Muscle of back (tissue), 11 donors: ENCODE measurements around the gene PCED1B. TPM values are rescaled to one million over a fixed set of nuclear protein-coding genes. Genes with fewer than 3 reads are reported as not detected.

ENCODE experiments used
- DNase-seq, 3 donors: peaks; one replicate each; pipeline versions ENCODE4 v3.0.0 to v3.0.0-alpha.2; 2013
- polyA plus RNA-seq, 10 donors: library from polyadenylated mRNA; unstranded; fragments of 120-200 nt; gene quantifications; one replicate each; pipeline ENCODE4 v1.2.1, GENCODE V29; 2013; ENCODE audit not compliant: insufficient read length in 10 of 10

PCED1B gene
- polyA plus RNA-seq, 10 donors: 0.21 to 3.3 (median 0.86) TPM

GRCh38 chr12:47231456-47231855 is 152.0 kb downstream of the PCED1B start:
- no peak for DNase-seq

DNA sequence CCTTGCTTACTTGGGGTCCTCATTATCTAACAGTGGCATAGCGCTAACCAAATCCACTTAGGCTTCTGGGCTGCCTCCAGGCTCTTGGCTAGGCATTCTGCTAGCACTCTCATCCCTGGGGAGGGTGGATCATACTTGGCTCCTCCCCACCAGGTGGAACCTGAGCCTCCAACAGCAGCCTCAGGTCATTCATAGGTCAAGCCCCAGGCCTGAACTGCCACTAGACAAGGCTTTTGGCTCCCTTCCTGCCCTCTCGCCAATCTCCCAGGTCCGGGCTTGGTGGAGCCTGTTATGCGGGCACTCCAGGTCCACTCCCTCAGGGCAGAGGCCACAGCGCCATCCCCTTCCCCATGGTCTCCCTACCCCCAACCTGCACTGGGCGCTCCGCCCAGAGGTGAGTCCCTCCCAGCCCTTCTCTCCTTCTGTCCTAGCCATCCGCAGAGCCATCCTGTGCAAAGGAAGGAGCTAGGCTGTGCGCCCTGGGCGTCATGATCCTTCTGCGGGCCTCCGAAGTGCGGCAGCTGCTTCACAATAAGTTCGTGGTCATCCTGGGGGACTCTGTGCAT is 155.2 kb downstream of the PCED1B start:
- DNase-seq: no peak

DNA sequence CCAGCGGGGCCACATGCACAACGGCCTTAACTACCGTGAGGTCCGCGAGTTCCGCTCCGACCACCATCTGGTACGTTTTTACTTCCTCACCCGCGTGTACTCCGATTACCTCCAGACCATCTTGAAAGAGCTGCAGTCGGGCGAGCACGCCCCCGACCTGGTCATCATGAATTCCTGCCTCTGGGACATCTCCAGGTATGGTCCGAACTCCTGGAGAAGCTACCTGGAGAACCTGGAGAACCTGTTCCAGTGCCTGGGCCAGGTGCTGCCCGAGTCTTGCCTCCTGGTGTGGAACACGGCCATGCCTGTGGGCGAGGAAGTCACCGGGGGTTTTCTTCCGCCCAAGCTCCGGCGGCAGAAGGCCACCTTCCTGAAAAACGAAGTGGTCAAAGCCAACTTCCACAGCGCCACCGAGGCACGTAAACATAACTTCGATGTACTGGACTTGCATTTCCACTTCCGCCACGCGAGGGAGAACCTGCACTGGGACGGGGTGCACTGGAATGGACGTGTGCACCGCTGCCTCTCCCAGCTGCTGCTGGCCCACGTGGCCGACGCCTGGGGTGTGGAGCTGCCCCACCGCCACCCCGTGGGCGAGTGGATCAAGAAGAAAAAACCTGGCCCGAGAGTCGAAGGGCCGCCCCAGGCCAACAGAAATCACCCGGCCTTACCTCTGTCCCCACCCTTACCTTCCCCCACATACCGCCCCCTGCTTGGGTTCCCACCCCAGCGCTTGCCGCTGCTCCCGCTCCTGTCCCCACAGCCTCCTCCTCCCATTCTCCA is 156.0 kb downstream of the PCED1B start:
- DNase-seq: no peak

- peak in 1 of 3 donors; percentile 53 for DNase-seq
Measured at GRCh38 chr12:47236109-47236714, 156.8 kb downstream of the PCED1B start.

DNA sequence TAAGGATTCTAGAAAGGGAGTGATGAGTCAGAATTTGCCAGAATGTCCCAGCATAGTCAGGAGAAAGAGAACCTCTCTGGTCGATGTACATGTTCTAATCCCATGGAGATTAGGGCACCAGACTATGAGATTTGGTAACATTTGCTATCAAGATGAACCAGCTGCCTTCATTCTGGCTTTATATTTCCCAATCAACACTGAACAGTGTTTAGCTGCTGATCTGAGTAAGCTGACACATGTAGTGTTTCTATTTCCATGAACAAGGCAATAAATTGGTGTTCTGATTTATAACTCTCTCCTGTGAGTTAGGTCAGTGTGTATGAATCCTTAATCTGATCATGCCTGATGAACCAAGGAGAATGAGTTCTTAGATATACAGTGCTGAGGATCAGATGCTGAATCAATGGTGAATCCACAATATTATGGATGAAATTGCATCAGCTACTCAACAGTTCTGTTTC is 158.4 kb downstream of the PCED1B start:
- DNase-seq: no peak

- DNase-seq: no peak
Measured at GRCh38 chr12:47238669-47239114, 159.3 kb downstream of the PCED1B start.

- no peak for DNase-seq
Measured at GRCh38 chr12:47242426-47242825, 163.0 kb downstream of the PCED1B start.

DNA sequence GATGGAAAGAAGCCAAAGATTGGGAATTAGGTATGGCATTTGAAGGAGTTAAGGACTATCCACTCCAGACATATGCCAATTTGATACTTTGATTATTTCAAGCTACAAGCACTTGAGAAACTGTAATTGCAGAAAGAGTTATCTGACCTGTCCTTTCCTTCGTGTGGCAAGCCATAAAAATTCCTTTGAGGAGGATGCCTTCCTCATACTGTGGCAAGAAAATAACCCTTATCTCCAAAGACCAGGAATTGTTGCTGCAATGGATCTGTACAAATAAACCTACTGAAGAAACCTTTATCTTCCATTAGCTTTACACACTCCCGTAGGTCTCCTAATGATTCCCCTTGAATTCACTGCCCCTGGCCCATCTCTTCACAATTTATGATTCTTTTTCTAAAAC is 165.4 kb downstream of the PCED1B start:
- DNase-seq: no peak

DNA sequence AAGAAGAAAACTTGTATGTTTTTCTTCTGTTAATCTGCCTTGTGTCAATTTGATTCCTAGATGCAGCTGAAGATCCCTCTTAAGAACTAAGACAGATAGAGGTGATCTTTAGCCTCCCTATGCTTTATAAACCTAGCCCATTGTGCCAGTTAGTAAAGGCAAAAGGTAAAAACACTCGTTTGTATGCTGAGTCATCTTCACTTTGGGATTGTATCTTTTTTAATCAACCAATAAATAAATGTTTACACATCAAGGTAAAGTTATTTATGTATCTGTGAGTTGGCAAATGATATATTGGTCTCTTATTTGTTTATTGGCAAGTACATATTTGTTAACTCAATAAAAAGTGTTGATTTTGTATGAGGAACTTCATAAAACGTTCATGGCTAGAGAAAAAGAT is 166.2 kb downstream of the PCED1B start:
- no peak for DNase-seq

GRCh38 chr12:47247418-47247817 is 168.0 kb downstream of the PCED1B start:
- no peak for DNase-seq

DNA sequence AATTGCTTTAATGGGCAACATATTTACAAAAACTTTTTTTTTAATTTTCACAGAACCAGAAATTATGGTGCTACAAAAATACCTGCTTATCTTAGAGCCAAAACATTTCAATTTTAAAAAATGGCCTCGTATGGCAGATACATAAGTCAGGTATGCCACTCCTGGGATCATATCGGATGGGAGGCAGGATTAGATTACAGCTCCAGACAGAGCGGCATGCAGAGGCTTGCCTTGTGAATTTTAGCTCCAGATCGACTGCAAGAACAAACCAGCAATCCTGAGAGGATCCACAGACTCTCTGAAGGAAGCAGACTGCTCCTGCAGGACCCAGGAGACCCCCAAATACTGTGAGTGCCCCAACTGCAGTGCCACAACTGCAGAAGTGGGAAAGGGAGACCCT is 169.7 kb downstream of the PCED1B start:
- DNase-seq: no peak

DNA sequence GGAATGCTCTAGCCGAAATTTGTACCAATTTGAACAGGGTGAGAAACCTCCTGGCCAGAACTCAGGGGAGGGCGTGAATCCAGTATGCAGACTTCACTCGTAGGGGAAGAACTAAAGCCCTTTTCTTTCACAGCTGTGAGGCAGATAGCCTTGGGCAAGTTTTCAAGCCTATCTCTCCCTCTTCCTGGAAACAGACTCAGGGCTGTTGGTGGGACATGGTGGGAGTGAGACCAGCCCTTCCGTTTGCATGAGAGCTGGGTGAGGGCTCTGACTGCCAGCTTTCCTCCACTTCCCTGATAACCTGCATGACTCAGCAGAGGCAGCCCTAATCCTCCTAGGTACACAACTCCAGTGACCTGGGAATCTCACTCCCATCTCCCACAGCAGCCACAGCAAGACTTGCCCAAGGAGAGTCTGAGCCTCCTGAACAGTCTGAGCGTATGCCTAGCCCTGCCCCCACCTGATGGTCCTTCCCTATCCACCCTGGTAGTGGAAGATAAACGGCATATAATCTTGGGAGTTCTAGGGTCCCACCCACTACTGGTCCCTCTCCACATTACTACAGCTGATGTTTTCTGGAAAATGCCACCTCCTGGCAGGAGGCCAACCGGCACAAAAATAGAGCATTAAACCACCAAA is 170.4 kb downstream of the PCED1B start:
- DNase-seq: no peak

DNA sequence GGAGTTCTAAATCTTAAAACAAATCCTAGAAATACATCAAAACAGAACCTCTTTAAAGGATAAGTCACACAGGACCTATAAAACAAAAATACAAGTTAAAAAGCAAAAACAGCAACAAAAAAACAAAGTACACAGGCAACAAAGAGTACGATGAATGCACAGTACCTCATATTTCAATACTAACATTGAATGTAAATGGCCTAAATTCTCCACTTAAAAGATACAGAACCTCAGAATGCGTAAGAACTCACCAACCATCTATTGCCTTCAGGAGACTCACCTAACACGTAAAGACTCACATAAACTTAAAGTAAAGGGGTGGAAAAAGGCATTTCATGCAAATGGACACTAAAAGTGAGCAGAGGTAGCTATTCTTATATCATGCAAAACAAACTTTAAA is 172.5 kb downstream of the PCED1B start:
- no peak for DNase-seq

GRCh38 chr12:47264951-47265350 is 185.5 kb downstream of the PCED1B start:
- DNase-seq: no peak

DNA sequence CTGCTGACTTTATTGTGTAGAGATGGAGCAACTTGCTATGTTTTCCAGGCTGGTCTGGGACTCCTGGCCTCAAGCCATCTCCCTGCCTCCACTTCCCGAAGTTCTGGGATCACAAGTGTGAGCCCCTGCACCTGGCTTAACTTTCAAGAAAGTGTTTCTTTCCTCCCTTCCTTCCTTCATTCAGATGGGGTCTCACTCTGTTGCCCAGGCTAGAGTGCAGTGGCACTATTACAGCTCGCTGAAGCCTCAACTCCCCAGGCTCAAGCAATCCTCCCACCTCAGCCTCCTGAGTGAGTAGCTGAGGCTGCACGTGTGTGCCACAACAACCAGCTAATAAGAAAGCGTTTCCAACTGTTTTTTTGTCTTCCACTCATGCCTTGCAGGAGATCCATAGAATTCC is 186.0 kb downstream of the PCED1B start:
- no peak for DNase-seq

DNA sequence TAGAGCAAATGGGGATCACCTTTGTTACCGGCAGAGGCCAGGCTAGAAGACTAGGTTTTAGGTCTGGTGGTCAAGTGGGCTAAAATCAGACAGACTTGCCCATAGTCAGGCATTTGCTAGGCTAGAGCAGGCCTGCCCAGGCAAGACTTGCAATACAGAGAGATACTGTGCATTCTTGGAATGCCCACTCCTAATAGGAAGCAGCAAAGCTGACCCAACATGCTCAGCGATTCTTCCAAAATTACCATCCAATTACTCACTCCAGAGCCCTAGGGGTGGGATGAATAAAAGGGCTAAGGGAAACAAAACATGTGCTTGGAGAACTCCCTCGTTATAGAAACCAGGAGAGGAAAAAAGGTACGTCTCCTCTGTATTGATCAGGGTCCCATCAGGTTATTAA is 188.2 kb downstream of the PCED1B start:
- no peak for DNase-seq

- DNase-seq: no peak
Measured at GRCh38 chr12:47268501-47269454, 189.4 kb downstream of the PCED1B start.

DNA sequence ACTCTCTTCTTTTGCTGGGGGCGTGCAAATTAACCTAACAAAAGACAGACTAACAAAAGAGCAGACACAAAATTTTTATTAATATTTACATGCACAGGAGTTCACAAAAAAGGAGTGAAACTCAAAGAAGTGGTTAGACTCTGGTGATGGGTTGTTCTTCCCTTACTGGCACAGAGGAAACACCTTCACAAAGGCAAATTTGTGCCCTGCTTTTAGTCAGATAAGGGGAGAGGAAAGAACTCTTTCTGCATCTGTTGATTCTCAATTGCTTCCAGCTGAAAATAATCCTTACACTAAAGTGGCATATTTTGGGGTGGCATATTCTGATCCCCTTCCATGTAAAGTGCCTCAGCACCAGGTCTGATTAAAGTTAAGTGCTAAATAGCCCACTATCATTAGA is 190.5 kb downstream of the PCED1B start:
- no peak for DNase-seq

DNA sequence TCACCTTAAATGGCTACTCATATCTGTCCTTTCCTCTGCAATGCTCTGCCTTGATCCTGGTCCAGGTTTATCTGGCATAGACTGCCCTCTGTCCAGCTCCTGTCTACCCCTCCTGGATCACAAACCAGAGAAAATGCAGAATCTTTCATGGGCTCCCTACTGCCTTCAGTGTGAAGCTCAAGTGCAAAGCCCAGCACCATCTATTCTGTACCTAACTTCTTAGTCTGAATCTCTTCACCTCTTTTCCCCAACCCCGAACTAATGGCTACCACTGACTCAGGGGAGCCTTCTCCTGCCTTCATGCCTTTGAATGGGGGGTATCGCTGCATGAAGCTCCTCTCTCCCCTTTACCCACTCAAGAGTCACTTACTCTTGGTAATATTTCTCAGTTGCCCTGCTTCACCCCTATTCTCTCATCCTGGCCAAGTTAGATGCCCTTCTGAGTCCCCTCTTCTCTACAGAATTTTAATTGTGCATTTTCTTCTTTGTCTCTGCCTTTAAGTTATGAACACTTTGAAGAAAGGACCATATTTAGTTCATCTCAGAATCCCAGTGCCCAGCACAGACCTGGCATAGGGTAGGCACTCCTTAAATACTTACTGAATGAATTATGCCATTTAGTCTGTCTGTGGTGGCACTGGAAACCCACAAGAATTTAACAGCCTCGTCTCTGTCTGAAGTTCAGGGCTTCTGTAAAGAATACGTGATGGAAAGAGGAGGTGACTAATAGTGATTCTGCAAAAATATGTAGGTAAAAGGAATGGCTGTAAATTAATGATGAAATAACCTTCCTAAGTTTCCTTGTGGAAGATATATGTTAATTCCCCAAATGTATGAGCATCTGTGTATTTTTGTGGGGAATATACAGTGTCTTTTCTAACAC is 191.6 kb downstream of the PCED1B start:
- DNase-seq: peak in 1 of 3 donors; percentile 86

- no peak for DNase-seq
Measured at GRCh38 chr12:47271800-47272239, 192.4 kb downstream of the PCED1B start.
